B cell (primary cell): ENCODE measurements around the gene KCNQ5. TPM values are rescaled to one million over a fixed set of nuclear protein-coding genes. Genes with fewer than 3 reads are reported as not detected.

Source experiments
- ATAC-seq: fragments of 200-7000 bp; cut with Tn5 transposase; one replicate; pipeline ENCODE4 v1.10.0; 2021; ENCODE audit warnings: low read depth, mild to moderate bottlenecking, moderate number of reproducible peaks, moderate library complexity
- CTCF ChIA-PET: fragments of 350-600 bp; sonication (Branson Sonifier 250); formaldehyde crosslinking; loops from one replicate; lab custom pipeline; 2021; ENCODE audit warnings: antibody characterized with exemption, inconsistent platforms; lab: Charles Lee
- POLR2A ChIA-PET: fragments of 350-600 bp; sonication (Branson Sonifier 250); formaldehyde crosslinking; loops from one replicate; lab custom pipeline; 2021; ENCODE audit warnings: antibody characterized with exemption; lab: Charles Lee
- DNase-seq: peaks from one replicate; pipeline ENCODE4 v3.0.0; 2013
- H2AFZ ChIP-seq: 2 replicates; pipeline ENCODE4 v1.6.1; 2012; ENCODE audit warnings: mild to moderate bottlenecking, low read depth, low read length; ENCODE audit not compliant: insufficient read depth, poor library complexity, severe bottlenecking
- H3K27ac ChIP-seq, 2 donors: 1 replicate in 1 of 2; 2 replicates in 1 of 2; pipeline ENCODE4 v1.5.1; 2012 to 2013; ENCODE audit warnings: low read length in 2 of 2, mild to moderate bottlenecking in 2 of 2, moderate library complexity in 1 of 2
- H3K27me3 ChIP-seq, 4 experiments: fragments of 200-600 bp in 1 of 4; sonication (generic) in 1 of 4; replicated peaks in 1 of 4; 1 replicate in 2 of 4; 2 replicates in 2 of 4; pipeline versions ENCODE4 v1.6.1 to v1.7.0; 2013 to 2016; ENCODE audit warnings: low read length in 3 of 4, mild to moderate bottlenecking in 2 of 4, mixed read lengths in 1 of 4, moderate library complexity in 1 of 4; ENCODE audit not compliant: insufficient read depth in 4 of 4, control insufficient read depth in 3 of 4; ENCODE audit errors: control extremely low read depth in 1 of 4
- H3K36me3 ChIP-seq, 2 experiments: replicated peaks in 1 of 2; 1 replicate in 1 of 2; 2 replicates in 1 of 2; pipeline versions ENCODE4 v1.6.1 to v1.7.1; 2013; ENCODE audit warnings: low read length in 1 of 2; ENCODE audit not compliant: insufficient read depth in 2 of 2, control insufficient read depth in 1 of 2; ENCODE audit errors: control extremely low read depth in 1 of 2, extremely low read depth in 1 of 2
- H3K4me1 ChIP-seq, 2 donors: fragments of 200-600 bp in 1 of 2; sonication (generic) in 1 of 2; 1 replicate in 1 of 2; 2 replicates in 1 of 2; pipeline versions ENCODE4 v1.5.1 to v1.6.1; 2013 to 2017; ENCODE audit warnings: low read length in 2 of 2; ENCODE audit not compliant: control insufficient read depth in 2 of 2, insufficient read depth in 2 of 2
- H3K4me2 ChIP-seq: replicated peaks from 2 replicates; pipeline ENCODE3; 2012; ENCODE audit warnings: mild to moderate bottlenecking, low read depth, low read length; ENCODE audit not compliant: poor library complexity, severe bottlenecking
- H3K4me3 ChIP-seq, 5 experiments: fragments of 200-600 bp in 1 of 5; sonication (generic) in 1 of 5; 1 replicate in 3 of 5; 2 replicates in 2 of 5; pipeline versions ENCODE4 v1.5.1 to v1.7.0; 2011 to 2016; ENCODE audit warnings: low read length in 4 of 5, mild to moderate bottlenecking in 4 of 5, low read depth in 2 of 5, control low read depth in 1 of 5, moderate library complexity in 1 of 5; ENCODE audit not compliant: insufficient read depth in 1 of 5; ENCODE audit errors: control extremely low read depth in 1 of 5, extremely low read depth in 1 of 5
- H3K79me2 ChIP-seq: fragments of 200-600 bp; sonication (generic); one replicate; pipeline ENCODE4 v1.6.0; 2016; ENCODE audit warnings: low read length; ENCODE audit not compliant: control insufficient read depth, insufficient read depth
- H3K9ac ChIP-seq: fragments of 200-600 bp; sonication (generic); 2 replicates; pipeline ENCODE4 v1.6.1; 2017; ENCODE audit warnings: mild to moderate bottlenecking, low read length, moderate library complexity
- H3K9me3 ChIP-seq, 3 donors: one replicate each; pipeline versions ENCODE4 v1.6.1 to v1.7.1; 2013; ENCODE audit warnings: low read length in 2 of 3; ENCODE audit not compliant: control insufficient read depth in 2 of 3, insufficient read depth in 1 of 3; ENCODE audit errors: control extremely low read depth in 1 of 3
- H4K20me1 ChIP-seq: 2 replicates; pipeline ENCODE4 v1.6.0; 2012; ENCODE audit warnings: mild to moderate bottlenecking, low read length; ENCODE audit not compliant: insufficient read depth, control insufficient read depth, poor library complexity, severe bottlenecking
- H3K27ac Mint-ChIP-seq: one replicate; pipeline ENCODE4 v1.8.0; 2021; ENCODE audit warnings: mixed read lengths
- H3K27me3 Mint-ChIP-seq: one replicate; pipeline ENCODE4 v1.8.0; 2021; ENCODE audit warnings: mixed read lengths
- H3K4me1 Mint-ChIP-seq: one replicate; pipeline ENCODE4 v1.8.0; 2021; ENCODE audit warnings: mixed read lengths
- H3K4me3 Mint-ChIP-seq: one replicate; pipeline ENCODE4 v1.8.0; 2021; ENCODE audit warnings: mixed read lengths
- H3K9me3 Mint-ChIP-seq: one replicate; pipeline ENCODE4 v1.8.0; 2022; ENCODE audit warnings: mixed read lengths; ENCODE audit not compliant: insufficient read depth
- EZH2 ChIP-seq: IDR thresholded peaks from 2 replicates; pipeline ENCODE4 v1.6.1; 2012; ENCODE audit warnings: borderline replicate concordance, low read depth, mild to moderate bottlenecking, moderate library complexity, low read length; ENCODE audit not compliant: insufficient read depth, poor library complexity, severe bottlenecking
- WGBS: methylation state at CpG from one replicate; pipeline ENCODE4 v1.1.5; 2013; ENCODE audit warnings: missing lambda C conversion rate; ENCODE audit not compliant: insufficient coverage; 5-methylcytosine and 5-hydroxymethylcytosine counted together
- intact Hi-C: fragments of 100-400 bp; cut with micrococcal nuclease; formaldehyde crosslinking; loops from one replicate; pipeline ENCODE4 v1.10.0; 2022
- polyA plus RNA-seq: library from polyadenylated mRNA; depleted of rRNA; stranded (reverse); fragments of >200 nt; gene quantifications from 2 replicates; pipeline ENCODE4 v1.2.3, GENCODE V29; 2012
- total RNA-seq, 2 donors: library from RNA; stranded (reverse); fragments of 120-200 nt in 1 of 2; gene quantifications; 1 replicate in 1 of 2; 2 replicates in 1 of 2; pipeline versions ENCODE4 v1.2.3 to v1.2.4, GENCODE V29; 2013 to 2022
- TF ChIP-seq, protein P1 (sequence below): fragments of 200-600 bp; IDR thresholded peaks from one replicate; pipeline ENCODE4 v1.8.0; 2022; ENCODE audit warnings: antibody characterized with exemption, mild to moderate bottlenecking

KCNQ5 gene
- total and polyA plus RNA-seq, 2 donors (not counting 1 experiment from before 2014, with no cell fraction given), result 2.3 to 9.4 TPM

DNA sequence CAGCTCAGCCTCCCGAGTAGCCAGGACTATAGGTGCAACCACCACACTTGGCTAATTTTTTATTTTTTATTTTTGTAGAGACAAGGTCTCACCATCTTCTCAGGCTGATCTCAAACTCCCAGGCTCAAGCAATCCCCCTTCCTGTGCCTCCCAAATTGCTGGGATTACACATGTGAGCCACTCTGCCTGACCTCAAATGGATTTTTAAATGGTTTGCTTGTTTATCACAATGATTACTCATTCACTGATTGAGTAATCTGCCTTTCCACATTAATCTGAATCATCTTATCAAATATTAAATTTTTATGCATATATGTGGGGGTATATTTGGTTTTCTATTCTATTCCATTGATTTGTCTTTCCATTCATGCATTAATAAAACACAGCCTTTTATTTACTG is 612.9 kb downstream of the KCNQ5 start:
- intact Hi-C loops, result no loop called here
- H3K36me3 ChIP-seq, result no peaks in the 10 kb centered on the region
- no peaks in the 10 kb centered on the region for H3K27me3 ChIP-seq
- no peak overlapping the region for H3K9ac ChIP-seq
- H3K27ac ChIP-seq, result no peak overlapping the region
- H3K4me3 Mint-ChIP-seq, result no peak overlapping the region
- no peak for TF ChIP-seq EZH2
- TF ChIP-seq, protein P1, sequence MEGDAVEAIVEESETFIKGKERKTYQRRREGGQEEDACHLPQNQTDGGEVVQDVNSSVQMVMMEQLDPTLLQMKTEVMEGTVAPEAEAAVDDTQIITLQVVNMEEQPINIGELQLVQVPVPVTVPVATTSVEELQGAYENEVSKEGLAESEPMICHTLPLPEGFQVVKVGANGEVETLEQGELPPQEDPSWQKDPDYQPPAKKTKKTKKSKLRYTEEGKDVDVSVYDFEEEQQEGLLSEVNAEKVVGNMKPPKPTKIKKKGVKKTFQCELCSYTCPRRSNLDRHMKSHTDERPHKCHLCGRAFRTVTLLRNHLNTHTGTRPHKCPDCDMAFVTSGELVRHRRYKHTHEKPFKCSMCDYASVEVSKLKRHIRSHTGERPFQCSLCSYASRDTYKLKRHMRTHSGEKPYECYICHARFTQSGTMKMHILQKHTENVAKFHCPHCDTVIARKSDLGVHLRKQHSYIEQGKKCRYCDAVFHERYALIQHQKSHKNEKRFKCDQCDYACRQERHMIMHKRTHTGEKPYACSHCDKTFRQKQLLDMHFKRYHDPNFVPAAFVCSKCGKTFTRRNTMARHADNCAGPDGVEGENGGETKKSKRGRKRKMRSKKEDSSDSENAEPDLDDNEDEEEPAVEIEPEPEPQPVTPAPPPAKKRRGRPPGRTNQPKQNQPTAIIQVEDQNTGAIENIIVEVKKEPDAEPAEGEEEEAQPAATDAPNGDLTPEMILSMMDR, result no peak
- peaks cover 0 to 3% (median 0%) of the 10 kb centered on the region in 3 donors for H3K9me3 ChIP-seq
- H3K4me1 Mint-ChIP-seq, result no peaks in the 10 kb centered on the region
- ATAC-seq (no peak), DNase-seq (no peak)
- H3K27ac Mint-ChIP-seq, result no peak overlapping the region
- no peaks in the 10 kb centered on the region for H3K4me1 ChIP-seq
- ChIA-PET CTCF (no interaction called here), POLR2A (no interaction called here)
- no peak overlapping the region for H3K4me3 ChIP-seq
- no peaks in the 10 kb centered on the region for H3K79me2 ChIP-seq
- no peaks in the 10 kb centered on the region for H4K20me1 ChIP-seq
- no peak overlapping the region for H2AFZ ChIP-seq
- H3K27me3 Mint-ChIP-seq, result no peaks in the 10 kb centered on the region
- WGBS, result no CpG with 5 or more reads among the region's 1 CpG
- H3K9me3 Mint-ChIP-seq, result no peaks in the 10 kb centered on the region
- no peak overlapping the region for H3K4me2 ChIP-seq

DNA sequence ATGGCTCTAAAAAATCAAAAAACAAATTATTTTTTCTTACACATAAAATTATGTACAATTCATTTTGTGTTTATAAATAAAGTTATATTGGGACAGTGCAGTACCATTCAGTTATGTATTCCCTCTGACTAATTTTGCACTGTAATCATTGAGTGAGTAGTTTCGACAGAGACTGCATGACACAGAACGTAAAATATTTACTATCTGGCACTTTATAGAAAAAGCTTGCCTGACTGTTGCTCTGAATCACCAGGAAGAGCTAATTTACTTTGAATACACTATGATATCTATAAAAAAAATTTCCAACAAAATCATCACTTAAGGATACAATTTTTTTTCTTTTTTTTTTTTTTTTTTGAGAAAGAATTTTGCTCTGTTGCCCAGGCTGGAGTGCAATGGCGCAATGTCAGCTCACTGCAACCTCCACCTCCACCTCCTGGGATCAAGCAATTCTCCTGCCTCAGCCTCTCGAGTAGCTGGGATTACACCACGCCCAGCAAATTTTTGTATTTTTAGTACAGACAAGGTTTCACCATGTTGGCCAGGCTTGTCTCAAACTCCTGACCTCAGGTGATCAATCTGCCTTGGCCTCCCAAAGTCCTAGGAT is 614.4 kb downstream of the KCNQ5 start:
- no peak overlapping the region for H3K4me3 Mint-ChIP-seq
- no peak for ATAC-seq
- H3K27ac Mint-ChIP-seq, result no peak overlapping the region
- ChIA-PET CTCF (no interaction called here), POLR2A (no interaction called here)
- no peaks in the 10 kb centered on the region for H3K27me3 Mint-ChIP-seq
- no peak for DNase-seq
- Histone ChIP-seq H3K36me3 (no peaks in the 10 kb centered on the region), H3K9ac (no peak overlapping the region), H2AFZ (no peak overlapping the region), H3K9me3 (peaks cover 0 to 3% (median 0%) of the 10 kb centered on the region in 3 donors), H3K79me2 (no peaks in the 10 kb centered on the region), H3K27me3 (no peaks in the 10 kb centered on the region), H4K20me1 (no peaks in the 10 kb centered on the region), H3K4me1 (no peaks in the 10 kb centered on the region), H3K4me2 (no peak overlapping the region), H3K4me3 (no peak overlapping the region), H3K27ac (no peak overlapping the region)
- TF ChIP-seq, protein P1, result no peak
- no peak for TF ChIP-seq EZH2
- H3K9me3 Mint-ChIP-seq, result no peaks in the 10 kb centered on the region
- intact Hi-C loops, result no loop called here
- 100% methylated on average over 1 of the region's 5 CpGs for WGBS
- no peaks in the 10 kb centered on the region for H3K4me1 Mint-ChIP-seq
